ENCODE measurements around the gene CAMK1G. TPM values are rescaled to one million over a fixed set of nuclear protein-coding genes. Genes with fewer than 3 reads are reported as not detected.

CAMK1G gene
- total RNA-seq, 1 donor from 2014 or later = 3.8 TPM

GRCh38 chr1:209587789-209588188 lies 4.3 kb downstream of the CAMK1G start:
- no peaks in the 10 kb centered on the region for H3K36me3 Mint-ChIP-seq
- no peaks in the 10 kb centered on the region for H3K4me1 Mint-ChIP-seq
- no peak overlapping the region for H3K4me3 Mint-ChIP-seq
- no peak for TF ChIP-seq CTCF (IDR thresholded peaks at IDR 0.05; ENCODE audit: unreplicated experiment)
- no peaks in the 10 kb centered on the region for H3K9me3 Mint-ChIP-seq
- H3K27me3 Mint-ChIP-seq (ENCODE audit: low read depth) = peaks cover 2% of the 10 kb centered on the region
- H3K27ac Mint-ChIP-seq = no peak overlapping the region
- no peak for DNase-seq (ENCODE audit: low spot score in 2 of 2, unreplicated experiment in 2 of 2)

- H3K27ac Mint-ChIP-seq = no peak overlapping the region
- peaks cover 3% of the 10 kb centered on the region for H3K4me1 Mint-ChIP-seq
- no peaks in the 10 kb centered on the region for H3K9me3 Mint-ChIP-seq
- peaks cover 2% of the 10 kb centered on the region for H3K27me3 Mint-ChIP-seq (ENCODE audit: low read depth)
- H3K36me3 Mint-ChIP-seq = no peaks in the 10 kb centered on the region
- no peak for TF ChIP-seq CTCF (IDR thresholded peaks at IDR 0.05; ENCODE audit: unreplicated experiment)
- H3K4me3 Mint-ChIP-seq = no peak overlapping the region
- no peak for DNase-seq (ENCODE audit: low spot score in 2 of 2, unreplicated experiment in 2 of 2)
Observed at GRCh38 chr1:209589440-209589839, 5.9 kb downstream of the CAMK1G start.

GRCh38 chr1:209589863-209590262 lies 6.3 kb downstream of the CAMK1G start:
- Mint-ChIP-seq H3K4me3 (no peak overlapping the region), H3K27ac (no peak overlapping the region), H3K9me3 (no peaks in the 10 kb centered on the region), H3K36me3 (no peaks in the 10 kb centered on the region), H3K27me3 (ENCODE audit: low read depth) (peaks cover 2% of the 10 kb centered on the region), H3K4me1 (peaks cover 3% of the 10 kb centered on the region)
- DNase-seq (ENCODE audit: low spot score in 2 of 2, unreplicated experiment in 2 of 2) = no peak
- TF ChIP-seq CTCF (IDR thresholded peaks at IDR 0.05; ENCODE audit: unreplicated experiment) = no peak

GRCh38 chr1:209590405-209590804 lies 6.9 kb downstream of the CAMK1G start:
- Mint-ChIP-seq H3K4me1 (peaks cover 3% of the 10 kb centered on the region), H3K4me3 (no peak overlapping the region), H3K36me3 (no peaks in the 10 kb centered on the region), H3K27me3 (ENCODE audit: low read depth) (peaks cover 2% of the 10 kb centered on the region), H3K27ac (no peak overlapping the region), H3K9me3 (no peaks in the 10 kb centered on the region)
- no peak for TF ChIP-seq CTCF (IDR thresholded peaks at IDR 0.05; ENCODE audit: unreplicated experiment)
- DNase-seq (ENCODE audit: low spot score in 2 of 2, unreplicated experiment in 2 of 2) = no peak

- Mint-ChIP-seq H3K9me3 (no peaks in the 10 kb centered on the region), H3K27ac (no peak overlapping the region), H3K4me1 (peaks cover 3% of the 10 kb centered on the region), H3K4me3 (no peak overlapping the region), H3K27me3 (ENCODE audit: low read depth) (peaks cover 2% of the 10 kb centered on the region), H3K36me3 (no peaks in the 10 kb centered on the region)
- DNase-seq (ENCODE audit: low spot score in 2 of 2, unreplicated experiment in 2 of 2) = no peak
- no peak for TF ChIP-seq CTCF (IDR thresholded peaks at IDR 0.05; ENCODE audit: unreplicated experiment)
Observed at GRCh38 chr1:209593747-209594146, 10.2 kb downstream of the CAMK1G start.

GRCh38 chr1:209594440-209594839 lies 10.9 kb downstream of the CAMK1G start:
- peaks cover 4% of the 10 kb centered on the region for H3K27me3 Mint-ChIP-seq (ENCODE audit: low read depth)
- no peak for DNase-seq (ENCODE audit: low spot score in 2 of 2, unreplicated experiment in 2 of 2)
- TF ChIP-seq CTCF (IDR thresholded peaks at IDR 0.05; ENCODE audit: unreplicated experiment) = no peak

More at GRCh38 chr1:209594440-209594839, 10.9 kb downstream of the CAMK1G start:
- Mint-ChIP-seq H3K9me3 (no peaks in the 10 kb centered on the region), H3K36me3 (no peaks in the 10 kb centered on the region), H3K27ac (no peak overlapping the region), H3K4me1 (peaks cover 3% of the 10 kb centered on the region), H3K4me3 (no peak overlapping the region)
